Ishikawa (cell line): ENCODE results near the gene CEP162.

Source experiments
- CEBPB ChIP-seq: IDR thresholded peaks from 2 replicates; pipeline ENCODE4 v1.6.1; 2012
- CREB1 ChIP-seq: IDR thresholded peaks from 2 replicates; pipeline ENCODE4 v1.6.1; 2012; ENCODE audit warnings: low read depth
- MAX ChIP-seq: IDR thresholded peaks from 2 replicates; pipeline ENCODE4 v1.6.1; 2012
- REST ChIP-seq: IDR thresholded peaks from 2 replicates; pipeline ENCODE4 v1.6.1; 2012; ENCODE audit warnings: low read depth, mild to moderate bottlenecking
- TCF12 ChIP-seq: IDR thresholded peaks from 2 replicates; pipeline ENCODE4 v1.6.1; 2012; ENCODE audit warnings: low read depth
- USF1 ChIP-seq: IDR thresholded peaks from 2 replicates; pipeline ENCODE4 v1.6.1; 2012
- ZBTB7A ChIP-seq: IDR thresholded peaks from 2 replicates; pipeline ENCODE4 v1.6.1; 2012; ENCODE audit warnings: low read depth

GRCh38 chr6:84273048-84273809 lies 45.8 kb upstream of the CEP162 start:
- TF ChIP-seq MAX, result no peak
- TF ChIP-seq CEBPB, result no peak
- no peak for TF ChIP-seq ZBTB7A
- TF ChIP-seq REST, result no peak
- no peak for TF ChIP-seq USF1
- no peak for TF ChIP-seq TCF12
- TF ChIP-seq CREB1, result no peak
